Measurements from ENCODE around the gene KISS1. TPM values are rescaled to one million over a fixed set of nuclear protein-coding genes. Genes with fewer than 3 reads are reported as not detected.

KISS1 gene, protein sequence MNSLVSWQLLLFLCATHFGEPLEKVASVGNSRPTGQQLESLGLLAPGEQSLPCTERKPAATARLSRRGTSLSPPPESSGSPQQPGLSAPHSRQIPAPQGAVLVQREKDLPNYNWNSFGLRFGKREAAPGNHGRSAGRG
- polyA plus RNA-seq (not detected in 2 replicates), polyA minus RNA-seq (not detected in 2 replicates)

DNA sequence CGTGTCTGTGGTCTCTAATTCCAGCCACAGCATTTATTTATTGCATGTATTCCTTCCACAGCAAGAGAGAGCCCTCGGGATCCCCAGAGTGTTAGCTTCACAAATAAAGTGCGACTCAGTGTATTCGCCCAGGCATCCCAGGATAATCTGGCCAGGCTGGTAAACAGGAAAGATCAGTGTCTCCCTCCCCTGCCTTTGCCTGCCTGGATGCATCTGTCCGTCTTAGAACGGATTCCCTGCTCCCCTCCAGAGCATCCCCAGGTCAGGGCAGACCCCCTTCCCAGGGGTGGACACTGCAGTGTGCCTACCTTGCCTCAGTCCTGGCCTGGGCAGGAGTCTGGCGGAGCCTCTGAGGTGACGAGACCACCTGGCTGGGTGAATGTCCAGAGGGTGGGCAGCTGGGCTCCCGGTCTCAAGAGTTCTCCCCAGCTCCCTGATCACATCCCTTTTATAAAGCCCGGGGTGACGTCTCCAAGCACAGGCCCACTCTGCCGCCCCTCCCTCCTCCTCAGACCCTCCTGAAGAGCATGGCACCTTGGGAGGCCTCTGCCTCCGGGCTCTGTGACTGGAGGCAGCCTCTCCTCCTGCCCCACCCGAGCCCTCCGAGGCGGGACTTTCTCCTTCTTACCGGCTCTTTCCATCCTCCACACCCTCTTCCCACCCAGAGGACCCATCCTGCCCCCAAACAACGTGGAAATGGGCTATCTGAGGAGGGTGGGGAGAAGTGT lies at the start of gene KISS1:
TSS of gene KISS1 (minus strand) at position 424 of the 728 bp plus-strand sequence. CDS start 3,615 bp downstream, outside the sequence.
- Histone ChIP-seq H3K9me2 (ENCODE audit: insufficient read depth, low read length) (no peaks in the 10 kb centered on the region), H3K4me2 (ENCODE audit: low read length) (no peak within 1 kb of the TSS), H3K9ac (ENCODE audit: low read length) (no peak within 1 kb of the TSS), H3K4me3 (ENCODE audit: low read length) (no peak within 1 kb of the TSS), H3F3A (ENCODE audit: insufficient read depth, low read length, poor library complexity, severe bottlenecking) (no peaks in the 10 kb centered on the region), H2AFZ (ENCODE audit: low read depth, low read length) (no peak within 1 kb of the TSS), H3K36me3 (ENCODE audit: insufficient read depth, low read length) (no peaks in the 10 kb centered on the region), H3K79me2 (replicated peaks; ENCODE audit: insufficient read depth, low read length) (no peaks in the 10 kb centered on the region), H3K27me3 (ENCODE audit: insufficient read depth, low read depth, low read length) (no peaks in the 10 kb centered on the region), H3K27ac (ENCODE audit: low read length) (no peak within 1 kb of the TSS), H3K9me3 (ENCODE audit: low read length) (no peaks in the 10 kb centered on the region), H4K20me1 (ENCODE audit: insufficient read depth) (no peaks in the 10 kb centered on the region)
- TF ChIP-seq CTCF (IDR thresholded peaks at IDR 0.05; ENCODE audit: poor library complexity, severe bottlenecking) (no peak), POLR2AphosphoS5 (IDR thresholded peaks at IDR 0.05) (no peak), TAF1 (IDR thresholded peaks at IDR 0.05; ENCODE audit: low read depth) (no peak), EZH2 (IDR thresholded peaks at IDR 0.05; ENCODE audit: borderline replicate concordance, insufficient read depth, low read length, poor library complexity, severe bottlenecking) (no peak), EP300 (conservative IDR thresholded peaks at IDR 0.05; ENCODE audit: poor library complexity, severe bottlenecking) (no peak), RAD21 (conservative IDR thresholded peaks at IDR 0.05) (no peak), SMC3 (conservative IDR thresholded peaks at IDR 0.05; ENCODE audit: poor library complexity) (no peak), REST (IDR thresholded peaks at IDR 0.05; ENCODE audit: borderline replicate concordance) (no peak)

- H3K9me3 ChIP-seq (ENCODE audit: low read length): no peaks in the 10 kb centered on the region
- no peaks in the 10 kb centered on the region for H3K27me3 ChIP-seq (ENCODE audit: insufficient read depth, low read depth, low read length)
- no peak overlapping the region for H2AFZ ChIP-seq (ENCODE audit: low read depth, low read length)
- H3K4me2 ChIP-seq (ENCODE audit: low read length): no peak overlapping the region
- no peaks in the 10 kb centered on the region for H3K9me2 ChIP-seq (ENCODE audit: insufficient read depth, low read length)
- TF ChIP-seq EZH2 (IDR thresholded peaks at IDR 0.05; ENCODE audit: borderline replicate concordance, insufficient read depth, low read length, poor library complexity, severe bottlenecking) (no peak), EP300 (conservative IDR thresholded peaks at IDR 0.05; ENCODE audit: poor library complexity, severe bottlenecking) (no peak), CTCF (IDR thresholded peaks at IDR 0.05; ENCODE audit: poor library complexity, severe bottlenecking) (no peak), REST (IDR thresholded peaks at IDR 0.05; ENCODE audit: borderline replicate concordance) (no peak), SMC3 (conservative IDR thresholded peaks at IDR 0.05; ENCODE audit: poor library complexity) (no peak), MXI1 (conservative IDR thresholded peaks at IDR 0.05; ENCODE audit: poor library complexity, severe bottlenecking) (no peak), RAD21 (conservative IDR thresholded peaks at IDR 0.05) (no peak), POLR2AphosphoS5 (IDR thresholded peaks at IDR 0.05) (no peak), TAF1 (IDR thresholded peaks at IDR 0.05; ENCODE audit: low read depth) (no peak)
- H3K27ac ChIP-seq (ENCODE audit: low read length): no peak overlapping the region
- no peaks in the 10 kb centered on the region for H3F3A ChIP-seq (ENCODE audit: insufficient read depth, low read length, poor library complexity, severe bottlenecking)
- H3K36me3 ChIP-seq (ENCODE audit: insufficient read depth, low read length): peaks cover 14% of the 10 kb centered on the region
- no peak overlapping the region for H3K4me3 ChIP-seq (ENCODE audit: low read length)
- no peaks in the 10 kb centered on the region for H4K20me1 ChIP-seq (ENCODE audit: insufficient read depth)
- no peak overlapping the region for H3K9ac ChIP-seq (ENCODE audit: low read length)
- H3K79me2 ChIP-seq (replicated peaks; ENCODE audit: insufficient read depth, low read length): no peaks in the 10 kb centered on the region
Observed at GRCh38 chr1:204242920-204243319, 46.6 kb upstream of the KISS1 start.

Measured in neural cell (in vitro differentiated cells).